HG03565 (cell line): ENCODE data around the gene ALKBH7.
"Not testable (repeated sequence)": the region's sequence is repeated elsewhere in the genome, so short reads cannot be mapped to it uniquely, and the experiment has no call there.

ENCODE experiments used
- ATAC-seq: cut with Tn5 transposase; IDR thresholded peaks from one replicate; pipeline ENCODE4 v1.9.1; 2021; ENCODE audit warnings: mild to moderate bottlenecking, moderate library complexity; ENCODE audit not compliant: unreplicated experiment

The ALKBH7 gene

DNA sequence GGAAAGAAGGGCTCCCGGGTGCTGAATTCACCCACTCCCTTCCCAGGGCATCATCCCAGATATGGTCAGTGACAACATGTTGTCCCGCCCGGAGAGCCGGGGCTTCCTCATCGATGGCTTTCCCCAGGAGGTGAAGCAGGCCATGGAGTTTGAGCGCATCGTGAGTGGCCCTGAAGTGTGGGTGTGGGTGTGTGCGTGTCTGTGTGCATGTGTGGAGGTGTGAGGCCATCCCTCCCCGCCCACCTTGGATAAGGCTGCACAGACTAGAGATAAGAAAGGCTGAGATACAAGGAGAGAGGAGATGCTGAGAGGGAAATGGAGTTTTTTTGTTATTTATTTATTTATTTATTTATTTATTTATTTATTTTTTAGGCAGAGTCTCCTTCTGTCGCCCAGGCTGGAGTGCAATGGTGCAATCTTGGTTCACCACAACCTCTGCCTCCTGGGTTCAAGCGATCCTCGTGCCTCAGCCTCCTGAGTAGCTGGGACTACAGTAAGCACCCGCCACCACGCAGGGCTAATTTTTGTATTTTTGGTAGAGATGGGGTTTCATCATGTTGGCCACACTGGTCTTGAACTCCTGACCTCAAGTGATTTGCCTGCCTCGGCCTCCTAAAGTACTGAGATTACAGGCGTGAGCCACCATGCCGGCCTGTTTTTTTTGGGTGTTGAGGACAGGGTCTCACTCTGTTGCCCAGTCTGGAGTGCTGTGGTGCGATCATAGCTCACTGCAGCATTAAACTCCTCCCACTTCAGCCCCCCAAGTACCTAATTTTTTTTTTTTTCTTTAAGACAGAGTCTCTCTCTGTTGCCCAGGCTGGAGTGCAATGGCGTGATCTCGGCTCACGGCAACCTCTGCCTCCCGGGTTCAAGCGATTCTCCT lies 27.7 kb downstream of the ALKBH7 start:
- not testable (repeated sequence) for ATAC-seq

DNA sequence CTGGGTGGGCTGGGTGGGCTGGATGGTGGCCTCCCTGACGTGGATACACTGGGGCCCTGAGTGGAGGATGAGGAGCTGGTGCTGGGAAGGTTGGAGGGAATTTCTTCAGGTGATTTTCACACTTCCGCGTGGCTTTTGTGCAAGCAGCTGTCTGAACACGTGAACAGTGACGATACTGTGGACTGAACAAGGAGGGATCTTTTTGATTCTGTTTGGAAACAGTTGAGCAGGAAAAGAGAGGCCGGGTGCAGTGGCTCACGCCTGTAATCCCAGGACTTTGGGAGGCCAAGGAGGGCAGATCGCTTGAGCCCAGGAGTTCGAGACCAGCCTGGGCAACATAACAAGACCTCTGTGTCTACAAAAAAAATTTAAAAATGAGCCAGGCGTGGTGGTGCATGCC lies 29.5 kb downstream of the ALKBH7 start:
- no peak for ATAC-seq

DNA sequence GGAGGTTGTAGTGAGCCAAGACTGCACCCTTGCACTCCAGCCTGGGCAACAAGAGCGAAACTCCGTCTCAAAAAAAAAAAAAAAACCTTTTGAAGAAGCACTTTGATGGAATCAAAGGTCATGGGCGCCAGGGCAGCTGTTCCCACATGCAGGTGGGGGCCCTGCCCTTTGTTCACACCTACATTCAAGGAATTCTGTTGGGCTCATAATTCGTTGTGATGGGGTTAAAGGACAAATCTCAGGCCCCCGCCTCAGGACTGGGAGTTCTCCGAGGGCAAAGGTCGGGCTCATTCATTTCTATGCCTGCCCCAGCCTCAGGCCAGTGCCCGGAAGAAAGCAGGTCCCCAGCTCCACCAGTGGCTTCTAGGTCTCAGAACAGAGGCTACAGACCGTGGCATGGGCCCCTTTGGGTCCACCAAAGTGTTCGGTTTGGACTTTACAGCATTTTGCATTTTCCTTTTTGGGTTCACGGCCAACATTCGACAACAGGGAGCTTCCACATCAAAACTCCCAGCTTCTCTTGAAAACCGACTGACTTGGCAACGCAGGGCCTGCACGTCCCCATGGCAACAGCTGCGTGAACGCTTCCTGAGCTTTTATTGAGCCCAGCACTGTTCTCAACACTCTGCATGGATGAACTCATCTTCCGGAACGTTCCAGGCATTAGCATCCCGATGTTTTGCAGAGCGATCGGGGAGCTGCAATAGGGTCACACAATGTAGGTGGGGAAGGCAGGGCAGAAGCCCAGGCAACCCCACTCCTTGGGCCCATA lies 30.4 kb downstream of the ALKBH7 start:
- ATAC-seq = no peak

DNA sequence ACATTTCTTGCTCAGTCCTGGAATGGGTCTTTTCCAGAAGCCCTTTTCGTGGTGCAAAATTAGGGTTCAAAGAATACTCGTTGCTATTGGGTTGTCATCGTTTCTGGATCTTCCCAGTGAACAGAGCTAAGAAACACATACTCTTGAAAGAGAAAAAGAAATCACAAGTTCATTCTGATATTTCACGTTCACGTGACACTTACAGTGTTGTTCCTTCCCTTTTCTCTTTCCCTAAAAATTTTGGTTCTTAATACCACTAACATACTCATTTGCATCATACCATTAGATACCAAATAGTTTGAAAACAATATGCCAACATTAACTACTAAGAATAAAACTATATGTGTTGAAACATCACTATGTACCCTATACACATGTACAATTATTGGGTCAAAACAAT lies 33.8 kb downstream of the ALKBH7 start:
- ATAC-seq = no peak

DNA sequence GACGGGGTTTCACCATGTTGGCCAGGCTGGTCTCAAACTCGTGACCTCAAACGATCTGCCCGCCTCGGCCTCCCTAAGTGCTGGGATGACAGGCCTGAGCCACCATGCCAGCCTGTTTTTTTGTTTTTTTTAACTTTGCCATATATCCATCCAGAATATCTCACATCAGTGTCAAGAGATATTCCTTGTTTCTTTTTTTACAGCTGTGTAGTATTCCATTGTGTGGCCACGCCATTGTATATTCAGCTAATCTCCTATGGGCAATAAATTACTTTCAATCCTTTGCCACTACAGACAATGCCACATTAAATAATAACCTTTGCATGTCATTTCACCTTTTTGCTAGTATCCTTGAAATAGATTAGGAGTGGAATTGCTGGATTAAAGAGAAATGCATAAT lies 36.8 kb downstream of the ALKBH7 start:
- no peak for ATAC-seq

DNA sequence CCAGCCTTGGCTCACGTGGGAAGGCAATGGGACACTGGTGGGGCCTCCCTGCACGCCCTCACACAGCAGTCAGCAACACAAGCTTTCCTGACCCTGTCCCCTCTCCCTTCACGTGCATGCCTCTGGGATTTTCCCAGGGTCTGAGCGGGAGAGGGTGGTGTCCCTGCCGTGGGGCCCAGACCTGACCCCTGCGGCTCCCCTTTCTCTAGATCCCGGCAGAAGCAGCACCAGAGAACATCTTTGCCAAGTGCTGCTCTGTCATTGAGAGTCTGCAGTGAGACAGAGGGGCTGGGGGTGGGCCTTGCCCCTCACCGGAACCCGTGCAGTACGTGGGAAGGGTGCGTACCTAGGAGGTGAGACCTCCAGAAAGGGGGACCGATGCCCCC lies 39.5 kb downstream of the ALKBH7 start:
- ATAC-seq = no peak

DNA sequence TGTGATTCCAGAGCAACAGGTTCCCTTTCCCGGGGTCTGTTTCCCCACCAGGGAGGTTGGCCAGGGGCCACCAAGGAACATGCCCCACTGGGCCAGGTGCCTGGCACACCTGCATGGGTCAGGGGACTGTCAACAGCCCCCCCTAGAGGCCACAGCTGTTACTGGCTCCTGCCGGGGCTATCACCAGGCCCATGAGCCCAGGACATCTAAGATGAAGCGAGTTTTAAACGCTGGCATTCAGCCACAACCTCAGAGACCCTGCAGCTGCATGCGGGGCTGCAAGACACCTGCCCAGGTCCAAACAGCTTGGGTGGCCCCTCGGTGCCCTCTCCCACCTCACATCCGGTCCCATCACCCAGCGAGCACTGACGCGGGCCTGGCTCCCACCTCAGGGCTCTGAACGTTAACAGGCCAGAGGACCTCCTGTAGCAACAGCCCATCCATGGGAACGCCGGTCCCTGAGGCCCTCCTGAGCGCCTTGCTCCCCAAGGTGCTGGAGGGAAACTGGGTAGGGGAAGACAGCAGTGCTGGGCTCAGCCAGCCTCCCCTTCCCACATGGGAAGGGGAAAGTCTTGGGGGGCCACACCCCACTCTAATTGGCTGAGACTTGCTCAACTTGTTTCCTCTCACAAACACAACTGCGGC lies 40.0 kb downstream of the ALKBH7 start:
- ATAC-seq = no peak

DNA sequence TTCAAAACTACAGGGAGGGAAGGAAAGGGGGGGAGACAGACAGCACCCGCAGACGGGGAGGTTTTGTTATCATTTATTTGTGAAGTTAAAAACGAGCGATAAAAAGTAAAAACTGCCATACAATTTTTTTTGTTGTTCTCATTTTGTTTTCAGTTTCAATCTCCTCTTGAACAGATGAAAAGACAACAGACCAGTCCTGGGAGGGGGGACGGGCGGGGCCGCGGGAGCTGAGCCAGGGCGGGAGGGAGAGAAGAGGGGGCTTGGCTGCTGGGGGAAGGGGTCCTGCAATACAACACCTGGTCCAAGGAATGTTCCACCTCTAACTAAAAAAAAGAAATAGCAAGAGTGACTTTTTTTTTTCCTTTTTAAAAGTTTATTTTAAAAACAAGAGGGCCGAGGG lies 40.7 kb downstream of the ALKBH7 start:
- no peak for ATAC-seq

DNA sequence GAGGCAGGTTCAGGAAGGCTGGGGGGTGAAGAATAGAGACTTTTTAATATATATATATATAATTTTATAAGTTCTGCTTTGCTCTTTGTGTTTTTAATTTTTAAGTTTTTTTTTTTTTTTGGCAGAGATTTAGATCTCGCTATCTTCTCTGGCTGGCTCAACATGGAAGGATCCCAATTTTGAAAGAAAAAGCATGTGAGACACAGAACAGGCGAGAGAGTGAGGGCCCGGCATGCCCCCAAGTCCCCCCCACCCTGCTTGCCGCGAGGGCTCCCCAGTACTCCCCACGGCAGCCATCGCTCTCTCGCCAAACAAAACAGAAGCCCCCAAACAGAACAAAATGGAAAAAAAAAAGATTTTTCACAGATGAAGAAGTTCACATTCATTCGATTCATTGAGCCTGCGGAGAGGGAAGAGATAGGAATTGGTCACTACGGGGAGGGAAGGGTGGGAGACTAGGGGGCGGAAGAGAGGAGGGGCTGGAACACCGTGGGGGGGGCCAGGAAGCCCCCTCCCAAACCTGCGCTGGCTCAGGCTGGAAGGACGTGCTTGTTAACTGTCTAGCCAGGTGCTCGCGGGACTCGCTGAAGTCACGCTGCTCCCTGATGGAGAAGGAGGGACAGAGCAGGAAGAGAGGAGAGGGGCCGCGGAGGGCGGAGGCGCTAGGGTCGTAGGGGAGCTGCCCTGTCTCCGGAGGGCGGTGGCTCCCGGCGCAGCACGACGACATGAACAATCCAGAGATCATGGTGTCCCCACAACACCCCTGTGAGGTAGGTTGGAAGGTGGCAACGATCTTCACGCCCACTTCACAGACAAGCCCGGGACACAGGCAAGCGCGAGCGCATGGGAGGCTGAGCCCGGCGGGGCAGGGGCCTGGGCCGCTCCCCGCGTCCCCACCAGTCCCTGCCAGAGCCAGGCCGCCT lies 41.4 kb downstream of the ALKBH7 start:
- ATAC-seq = no peak

DNA sequence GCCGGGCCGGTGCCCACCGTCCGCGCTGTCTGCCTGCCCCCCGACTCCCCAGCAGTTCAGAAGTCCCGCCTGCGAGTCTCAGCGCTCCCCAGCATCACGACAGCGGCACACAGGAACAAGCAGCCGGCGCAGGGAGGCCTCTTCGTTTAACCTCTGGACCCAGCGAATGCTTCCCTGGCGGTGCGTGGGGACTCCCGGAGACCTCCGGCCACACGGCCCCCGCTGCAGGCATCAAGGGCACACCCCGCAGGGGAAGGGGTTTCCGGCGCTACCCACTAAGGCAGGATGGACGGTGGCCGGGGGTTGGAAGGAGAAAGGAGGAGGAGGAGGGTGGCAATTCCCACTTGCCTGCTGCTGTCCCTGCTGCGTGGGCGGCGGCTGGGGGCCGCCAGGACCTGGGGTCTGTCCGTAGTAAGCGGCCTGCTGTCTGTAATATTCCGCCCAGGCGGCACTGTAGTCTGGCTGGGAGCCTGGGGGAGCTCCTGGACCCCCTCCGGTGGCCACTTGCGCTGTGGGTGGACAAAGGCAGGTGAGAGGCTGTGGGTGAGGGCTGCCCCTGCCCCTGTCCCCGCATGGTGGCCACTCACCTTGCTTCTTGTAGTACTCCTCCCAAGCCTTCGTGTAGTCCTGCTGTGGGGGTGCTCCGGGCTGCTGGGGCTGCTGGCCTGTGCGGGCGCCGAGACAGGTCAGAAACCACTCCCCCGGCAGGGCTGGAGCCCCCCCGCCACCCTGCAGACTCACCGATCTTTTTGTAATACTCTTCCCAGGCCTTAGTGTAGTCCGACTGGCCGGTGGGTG lies 42.4 kb downstream of the ALKBH7 start:
- ATAC-seq = no peak

DNA sequence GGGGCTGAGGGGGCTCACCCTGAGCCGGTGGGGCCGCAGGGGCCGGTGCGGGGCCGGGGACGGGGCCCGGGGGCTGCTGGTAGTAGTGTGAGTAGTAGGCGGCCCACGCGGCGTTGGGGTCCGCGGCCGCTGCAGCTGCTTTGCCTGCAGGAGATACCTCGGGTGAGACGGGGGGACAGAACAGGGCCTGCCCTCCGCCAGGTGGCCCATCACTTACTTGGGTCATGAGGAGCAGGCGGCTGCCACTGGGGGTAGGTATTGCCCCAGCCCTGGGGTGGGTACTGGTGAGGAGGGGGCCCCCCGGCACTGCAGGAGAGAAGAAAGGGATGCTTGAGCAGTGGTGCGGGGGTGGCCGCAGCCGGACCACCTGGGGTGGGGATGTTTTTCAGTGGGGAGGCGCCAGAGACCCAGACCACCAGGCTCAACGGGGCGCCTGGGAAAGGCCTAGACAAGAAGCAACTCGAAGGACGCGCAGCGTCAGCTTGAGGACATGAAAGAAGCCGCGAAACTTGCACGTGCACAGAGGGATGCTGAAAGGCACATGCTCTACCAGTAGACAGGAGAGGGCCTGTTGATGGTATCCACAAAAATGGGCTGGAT lies 43.1 kb downstream of the ALKBH7 start:
- ATAC-seq = no peak

DNA sequence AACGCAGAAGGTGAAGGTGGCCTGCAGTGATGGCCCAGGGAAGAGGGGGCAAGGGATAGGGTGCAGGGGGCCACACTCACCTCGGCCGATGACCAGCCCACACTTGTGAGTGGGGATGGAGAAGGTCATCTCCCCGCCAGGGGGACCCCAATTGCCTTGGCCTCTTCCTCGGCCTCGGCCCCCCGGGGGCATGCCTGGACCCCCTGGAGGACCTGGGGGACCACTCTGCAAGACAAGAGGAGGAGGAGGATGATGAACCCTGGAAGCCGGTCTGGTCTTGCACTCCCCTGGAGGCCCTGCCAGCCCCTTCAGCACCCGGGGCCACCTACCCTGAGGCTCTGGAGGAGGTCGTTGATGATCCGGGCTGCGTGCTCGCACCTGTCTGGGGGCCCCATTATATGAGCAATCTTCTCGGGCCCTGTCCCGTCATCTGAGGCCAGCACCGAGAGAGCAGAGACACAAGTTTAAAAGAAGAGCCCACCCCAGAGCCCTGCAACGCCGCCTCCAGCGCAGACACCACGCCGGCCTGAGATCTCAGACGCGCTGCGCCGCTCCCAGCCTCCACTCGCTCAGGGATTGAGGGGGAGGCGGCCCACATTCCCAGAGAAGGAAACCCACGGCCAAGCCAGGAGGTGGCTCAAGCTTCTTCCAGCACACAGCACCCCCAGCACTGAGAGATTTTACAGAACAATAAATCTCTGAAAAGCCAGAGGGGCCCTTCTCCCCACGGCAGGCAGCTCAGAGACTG lies 44.2 kb downstream of the ALKBH7 start:
- ATAC-seq = no peak

DNA sequence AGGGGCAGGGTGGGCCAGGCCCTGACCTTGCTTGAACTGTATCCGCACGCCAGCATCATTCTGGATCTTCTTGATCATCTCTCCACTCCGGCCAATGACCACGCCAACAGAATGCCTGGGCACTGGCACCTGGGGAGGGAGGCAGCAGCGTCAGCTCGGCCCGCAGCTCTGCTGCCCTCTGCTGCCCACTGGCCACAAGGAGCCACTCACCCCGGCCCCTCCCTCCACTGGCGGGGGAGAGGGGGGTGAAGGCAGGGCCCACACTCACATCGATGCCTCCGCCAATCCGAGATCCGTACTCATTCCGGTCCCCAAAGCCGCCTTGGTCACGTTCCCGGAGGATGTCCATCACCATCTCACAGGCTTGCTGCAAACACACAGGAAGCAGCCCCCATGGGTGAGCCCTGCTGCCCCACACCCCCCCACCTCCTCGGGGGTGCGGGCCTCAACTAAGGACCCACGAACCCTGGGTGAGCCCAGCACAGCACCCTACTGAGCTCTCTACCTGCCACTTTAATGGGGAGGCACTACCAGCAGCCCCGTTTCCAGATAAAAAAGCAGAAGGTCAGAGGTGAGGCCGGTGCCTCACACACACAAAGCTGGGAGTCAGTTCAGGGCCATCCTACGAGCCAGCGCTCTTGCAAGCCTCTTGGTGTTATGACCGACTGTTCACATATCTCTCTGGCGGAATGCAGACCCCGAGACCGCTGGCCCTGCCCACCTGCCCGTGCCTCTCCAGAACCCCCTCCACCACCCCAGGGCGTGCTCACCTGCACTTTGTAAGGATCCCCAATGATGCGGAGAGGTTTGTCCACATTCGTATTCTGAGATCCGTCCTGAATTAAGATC lies 45.3 kb downstream of the ALKBH7 start:
- no peak for ATAC-seq

DNA sequence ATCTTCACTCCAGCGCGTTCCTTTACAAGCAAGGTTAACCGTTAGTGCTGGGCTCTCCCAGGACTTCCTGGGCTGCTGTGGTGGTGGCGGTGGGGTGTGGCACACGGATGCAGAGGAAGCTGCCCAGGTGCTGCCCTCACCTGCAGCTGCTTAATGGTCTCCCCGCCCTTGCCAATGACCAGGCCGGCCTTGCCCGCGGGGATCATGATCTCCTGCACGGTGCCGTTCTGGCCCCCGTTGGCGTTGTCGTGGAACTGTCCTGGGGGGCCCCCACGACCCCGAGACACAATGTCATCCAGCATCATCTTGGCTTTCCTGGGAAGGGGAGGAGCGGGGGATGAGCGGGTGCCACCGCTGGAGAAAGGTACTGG lies 46.0 kb downstream of the ALKBH7 start:
- ATAC-seq = no peak

DNA sequence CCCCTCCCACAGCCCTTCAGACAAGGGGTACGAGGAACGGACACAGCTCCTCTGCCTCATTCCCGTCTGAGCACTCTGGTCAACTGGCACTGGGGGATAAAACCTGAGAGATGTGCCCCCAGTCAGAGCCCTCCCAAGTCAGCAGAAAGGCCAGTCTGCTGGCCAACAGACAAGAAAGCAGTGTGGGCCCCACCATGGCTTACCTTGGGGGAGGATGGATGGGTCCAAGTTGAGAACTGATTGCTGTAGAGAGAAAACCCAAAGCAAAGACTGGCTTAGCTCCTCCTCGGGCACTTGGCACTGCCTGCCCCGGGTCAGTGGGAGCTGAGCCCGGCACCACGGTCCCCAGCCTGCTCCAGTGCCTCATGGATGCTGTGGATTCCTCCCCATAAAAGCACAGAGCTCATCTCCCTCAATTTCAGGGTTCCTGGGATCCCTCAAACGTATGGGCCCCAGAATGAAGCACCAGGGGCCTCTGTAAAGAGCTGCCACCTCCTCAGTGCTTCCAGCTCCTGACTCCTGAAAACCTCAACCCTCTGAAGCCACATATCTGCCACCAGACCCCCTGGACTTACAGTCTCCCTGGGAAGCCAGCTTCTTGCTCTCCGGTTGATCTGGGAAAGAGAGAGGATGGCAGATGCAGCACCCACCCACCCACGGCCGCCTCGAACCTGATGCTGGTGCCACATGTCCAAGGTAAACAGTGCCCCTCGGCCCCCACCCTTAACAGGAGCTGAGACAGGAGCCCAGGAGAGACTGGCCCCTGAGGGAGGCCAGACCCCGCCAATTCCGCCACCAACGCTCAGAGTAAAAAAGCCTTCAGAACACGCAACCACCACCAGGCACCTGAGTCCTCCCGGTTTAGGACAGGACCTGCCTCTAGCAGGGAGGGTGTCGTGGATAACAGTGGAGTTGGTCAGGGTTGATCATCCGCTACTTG lies 48.8 kb downstream of the ALKBH7 start:
- no peak for ATAC-seq

DNA sequence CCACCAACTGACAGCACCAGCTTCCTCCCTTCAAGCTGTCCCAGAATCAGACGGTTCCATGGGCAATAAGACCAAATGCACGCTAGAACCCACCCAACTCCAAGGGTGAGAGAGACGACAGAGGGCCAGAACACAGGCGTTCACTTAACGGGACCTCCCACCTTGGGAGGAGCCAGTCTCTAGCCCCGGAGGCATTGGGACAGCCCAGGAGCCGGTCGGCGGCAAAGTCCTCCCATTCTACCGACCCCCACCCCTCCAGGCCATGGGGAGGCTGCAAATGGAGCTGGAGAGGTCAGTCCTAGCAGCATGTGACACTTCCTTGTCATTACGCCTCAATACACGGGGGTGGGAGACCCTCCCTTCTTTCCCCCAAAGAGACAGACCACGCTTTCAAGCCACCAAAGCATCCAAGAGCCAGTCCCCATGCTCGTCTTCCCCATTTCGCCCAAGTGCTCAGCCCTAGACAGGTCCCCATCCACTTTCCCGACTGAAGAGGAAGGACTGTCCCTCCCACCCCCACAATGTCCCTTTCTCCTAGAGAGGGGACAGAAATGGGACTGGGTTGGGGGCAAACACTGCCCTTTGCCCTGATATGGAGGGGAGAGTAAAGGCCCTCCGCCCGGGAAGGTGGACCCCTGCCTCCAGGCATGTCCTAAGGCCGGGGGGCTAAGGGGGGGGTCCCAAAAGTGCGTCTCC lies 51.1 kb downstream of the ALKBH7 start:
- ATAC-seq = no peak
